KMS-11 (cell line): ENCODE results near the gene GALE.

Experiments used
- H2AFZ ChIP-seq: fragments of 200-600 bp; sonication (generic); 2 replicates; pipeline ENCODE4 v1.6.1; 2016; ENCODE audit warnings: antibody characterized with exemption, mixed run types, low read depth
- H3K27ac ChIP-seq: fragments of 200-600 bp; sonication (generic); 2 replicates; pipeline ENCODE4 v1.6.1; 2016; ENCODE audit warnings: mild to moderate bottlenecking, mixed run types
- H3K27me3 ChIP-seq: fragments of 200-600 bp; sonication (generic); 2 replicates; pipeline ENCODE4 v1.6.1; 2017; ENCODE audit warnings: mild to moderate bottlenecking, low read depth, mixed run types, moderate library complexity; ENCODE audit not compliant: insufficient read depth
- H3K36me3 ChIP-seq: fragments of 200-600 bp; sonication (generic); 2 replicates; pipeline ENCODE4 v1.6.1; 2017; ENCODE audit warnings: mild to moderate bottlenecking, mixed run types; ENCODE audit not compliant: insufficient read depth
- H3K4me1 ChIP-seq: fragments of 200-600 bp; sonication (generic); 2 replicates; pipeline ENCODE4 v1.6.1; 2016; ENCODE audit warnings: mild to moderate bottlenecking, low read depth, mixed run types; ENCODE audit not compliant: poor library complexity, severe bottlenecking
- H3K4me2 ChIP-seq: fragments of 200-600 bp; sonication (generic); 2 replicates; pipeline ENCODE4 v1.7.0; 2016; ENCODE audit warnings: mild to moderate bottlenecking, mixed run types
- H3K4me3 ChIP-seq: fragments of 200-600 bp; sonication (generic); IDR thresholded peaks from 2 replicates; pipeline ENCODE4 v1.6.1; 2017; ENCODE audit warnings: low read depth, low read length, mixed read lengths; ENCODE audit not compliant: insufficient read depth
- H3K79me2 ChIP-seq: fragments of 200-600 bp; sonication (generic); 2 replicates; pipeline ENCODE4 v1.6.1; 2016; ENCODE audit warnings: low read depth, mixed run types; ENCODE audit not compliant: insufficient read depth
- H3K9ac ChIP-seq: fragments of 200-600 bp; sonication (generic); 2 replicates; pipeline ENCODE4 v1.6.1; 2016; ENCODE audit warnings: mild to moderate bottlenecking, mixed run types
- H4K20me1 ChIP-seq: fragments of 200-600 bp; sonication (generic); 2 replicates; pipeline ENCODE4 v1.6.1; 2016; ENCODE audit warnings: mild to moderate bottlenecking, mixed run types; ENCODE audit not compliant: insufficient read depth
- TF ChIP-seq, protein P1 (sequence below): fragments of 200-600 bp; sonication (generic); conservative IDR thresholded peaks from 2 replicates; pipeline ENCODE4 v1.6.1; 2017; ENCODE audit warnings: low read depth, mild to moderate bottlenecking, antibody characterized with exemption, low read length, moderate library complexity, mixed read lengths

GALE gene

DNA sequence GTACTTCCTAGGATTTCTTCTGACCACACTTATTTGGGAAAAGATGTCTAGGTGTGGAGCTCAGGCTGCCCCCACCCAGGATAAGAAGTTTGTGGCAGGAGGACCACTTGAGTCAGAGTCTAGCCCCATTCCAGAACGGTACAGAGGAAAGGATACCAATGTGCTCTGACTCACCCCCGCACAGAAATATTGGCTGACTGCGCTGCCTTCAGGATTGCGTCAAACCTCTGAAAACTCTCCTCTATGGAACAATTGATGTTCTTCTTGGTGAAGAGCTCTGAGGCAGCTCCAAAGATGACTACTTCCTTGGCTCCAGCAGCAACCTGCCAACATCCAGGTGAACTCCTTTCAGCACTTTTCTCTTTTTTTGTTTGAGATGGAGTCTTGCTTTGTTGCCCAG, 13.5 kb upstream of the GALE start:
- Histone ChIP-seq H3K4me1 (peaks cover 11% of the 10 kb centered on the region), H3K27me3 (no peaks in the 10 kb centered on the region), H3K27ac (no peak overlapping the region), H2AFZ (no peak overlapping the region), H3K4me2 (no peak overlapping the region), H3K4me3 (no peak overlapping the region), H3K36me3 (no peaks in the 10 kb centered on the region), H3K9ac (no peak overlapping the region), H4K20me1 (no peaks in the 10 kb centered on the region), H3K79me2 (no peaks in the 10 kb centered on the region)
- TF ChIP-seq, protein P1, sequence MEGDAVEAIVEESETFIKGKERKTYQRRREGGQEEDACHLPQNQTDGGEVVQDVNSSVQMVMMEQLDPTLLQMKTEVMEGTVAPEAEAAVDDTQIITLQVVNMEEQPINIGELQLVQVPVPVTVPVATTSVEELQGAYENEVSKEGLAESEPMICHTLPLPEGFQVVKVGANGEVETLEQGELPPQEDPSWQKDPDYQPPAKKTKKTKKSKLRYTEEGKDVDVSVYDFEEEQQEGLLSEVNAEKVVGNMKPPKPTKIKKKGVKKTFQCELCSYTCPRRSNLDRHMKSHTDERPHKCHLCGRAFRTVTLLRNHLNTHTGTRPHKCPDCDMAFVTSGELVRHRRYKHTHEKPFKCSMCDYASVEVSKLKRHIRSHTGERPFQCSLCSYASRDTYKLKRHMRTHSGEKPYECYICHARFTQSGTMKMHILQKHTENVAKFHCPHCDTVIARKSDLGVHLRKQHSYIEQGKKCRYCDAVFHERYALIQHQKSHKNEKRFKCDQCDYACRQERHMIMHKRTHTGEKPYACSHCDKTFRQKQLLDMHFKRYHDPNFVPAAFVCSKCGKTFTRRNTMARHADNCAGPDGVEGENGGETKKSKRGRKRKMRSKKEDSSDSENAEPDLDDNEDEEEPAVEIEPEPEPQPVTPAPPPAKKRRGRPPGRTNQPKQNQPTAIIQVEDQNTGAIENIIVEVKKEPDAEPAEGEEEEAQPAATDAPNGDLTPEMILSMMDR: no peak

DNA sequence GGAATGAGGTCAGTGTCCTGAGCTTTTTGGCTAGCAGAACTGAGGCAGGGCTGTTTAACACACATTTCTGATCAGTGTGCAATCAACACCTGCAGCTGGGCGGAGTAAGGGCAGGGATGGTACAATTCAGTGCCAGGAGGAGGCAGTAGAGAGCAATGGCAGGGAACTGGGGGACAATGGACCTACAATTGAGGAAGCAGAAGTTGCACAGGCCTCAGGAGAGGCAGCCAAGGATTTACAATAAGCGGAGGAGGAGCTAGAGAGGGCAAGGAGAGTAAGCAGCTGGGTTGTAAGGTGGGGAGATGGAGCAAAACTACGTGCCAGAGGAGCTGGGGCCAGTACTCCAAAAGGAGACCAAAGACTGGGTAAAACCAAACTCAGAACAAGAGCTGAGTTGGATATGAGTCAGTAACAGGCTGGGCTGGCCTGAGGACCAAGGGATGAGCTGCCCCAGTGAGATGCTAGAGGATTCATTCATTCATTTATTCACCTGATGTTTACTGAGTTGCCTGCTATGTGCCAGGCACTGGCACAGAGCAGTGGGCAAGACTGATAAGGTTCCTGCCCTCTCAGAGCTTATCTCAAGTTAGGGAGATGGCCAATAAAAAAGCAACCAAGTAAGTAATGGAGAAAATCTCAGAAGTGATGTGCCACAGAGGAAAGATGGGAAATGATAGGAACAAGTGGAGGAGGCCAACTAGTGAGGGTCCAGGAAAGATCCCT, 10.4 kb upstream of the GALE start:
- H3K27me3 ChIP-seq: no peaks in the 10 kb centered on the region
- H2AFZ ChIP-seq: no peak overlapping the region
- no peaks in the 10 kb centered on the region for H4K20me1 ChIP-seq
- TF ChIP-seq, protein P1: peak; percentile 77
- H3K4me3 ChIP-seq: no peak overlapping the region
- no peak overlapping the region for H3K9ac ChIP-seq
- no peak overlapping the region for H3K4me2 ChIP-seq
- no peaks in the 10 kb centered on the region for H3K36me3 ChIP-seq
- H3K79me2 ChIP-seq: no peaks in the 10 kb centered on the region
- no peak overlapping the region for H3K27ac ChIP-seq
- peaks cover 21% of the 10 kb centered on the region for H3K4me1 ChIP-seq

DNA sequence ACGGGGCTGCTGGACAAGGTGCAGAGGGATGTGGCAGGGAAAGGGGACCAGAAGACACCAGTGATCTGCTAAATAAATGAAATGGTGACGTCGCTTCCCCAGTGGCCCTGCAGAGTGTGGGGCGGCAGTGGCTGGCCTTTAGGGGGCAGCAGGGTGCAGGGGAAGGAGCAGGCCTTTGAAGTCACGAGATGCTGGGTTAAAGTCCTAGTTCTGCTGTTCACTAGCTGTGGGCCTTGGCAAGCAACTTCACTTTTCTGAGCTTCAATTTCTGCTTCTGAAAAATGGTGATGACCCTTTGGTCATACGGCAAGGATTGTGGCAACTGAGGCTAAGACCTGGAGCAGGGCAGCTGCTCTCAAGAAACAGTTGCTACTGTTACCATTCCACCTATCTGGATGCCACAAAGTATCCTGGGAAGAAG, 9.2 kb upstream of the GALE start:
- Histone ChIP-seq H3K4me1 (peaks cover 26% of the 10 kb centered on the region), H3K27ac (0 out of 2 replicates have a peak overlapping the region, but pooled peaks have one; percentile 19), H4K20me1 (no peaks in the 10 kb centered on the region), H3K9ac (no peak overlapping the region), H3K4me3 (no peak overlapping the region), H3K36me3 (no peaks in the 10 kb centered on the region), H3K4me2 (no peak overlapping the region), H3K27me3 (no peaks in the 10 kb centered on the region), H2AFZ (peak overlapping the region; percentile 24; the same call in 1 of the 2 replicates), H3K79me2 (no peaks in the 10 kb centered on the region)
- TF ChIP-seq, protein P1: peak; percentile 82

DNA sequence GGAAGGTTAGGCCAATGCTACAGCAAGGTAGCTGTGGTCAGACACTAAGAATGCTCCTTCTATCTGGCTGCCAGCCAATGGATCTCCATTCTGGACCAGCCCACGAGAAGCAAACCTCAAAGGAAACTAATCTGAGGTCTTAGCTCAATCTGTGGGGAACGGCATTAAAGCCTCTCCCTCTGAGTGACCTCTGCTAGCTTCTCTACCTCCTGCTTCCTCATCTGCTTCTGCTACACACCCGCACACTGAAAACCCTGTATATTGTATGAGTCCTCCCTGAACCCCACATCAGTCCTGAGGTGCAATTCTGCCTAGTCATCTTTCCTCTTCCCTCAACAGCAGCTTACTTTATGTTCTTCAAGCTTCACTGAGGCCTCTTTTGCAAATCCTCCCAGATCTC, 6.9 kb upstream of the GALE start:
- H3K4me2 ChIP-seq: no peak overlapping the region
- TF ChIP-seq, protein P1: no peak
- H3K4me3 ChIP-seq: no peak overlapping the region
- no peaks in the 10 kb centered on the region for H3K36me3 ChIP-seq
- no peak overlapping the region for H2AFZ ChIP-seq
- no peak overlapping the region for H3K9ac ChIP-seq
- no peaks in the 10 kb centered on the region for H3K27me3 ChIP-seq
- H3K27ac ChIP-seq: no peak overlapping the region
- H3K79me2 ChIP-seq: no peaks in the 10 kb centered on the region
- peaks cover 35% of the 10 kb centered on the region for H3K4me1 ChIP-seq
- no peaks in the 10 kb centered on the region for H4K20me1 ChIP-seq
